Fibroblast of villous mesenchyme (primary cell): Measurements from ENCODE around the gene DNAI2. TPM values are rescaled to one million over a fixed set of nuclear protein-coding genes. Genes with fewer than 3 reads are reported as not detected.

ENCODE experiments used
- DNase-seq: peaks from one replicate; pipeline ENCODE4 v3.0.0-alpha.2; 2010; ENCODE audit warnings: low read depth
- H3K4me3 ChIP-seq: 2 replicates; pipeline ENCODE4 v1.5.1; 2011; ENCODE audit warnings: low read depth, mild to moderate bottlenecking, low read length
- total RNA-seq: library from RNA; depleted of rRNA; stranded (reverse); fragments of >200 nt; gene quantifications from 2 replicates; pipeline ENCODE4 v1.2.3, GENCODE V29; 2012
- TF ChIP-seq, protein P1 (sequence below): IDR thresholded peaks from 2 replicates; pipeline ENCODE4 v1.5.1; 2012; ENCODE audit warnings: low read depth, mild to moderate bottlenecking, low read length; ENCODE audit not compliant: insufficient read depth

DNAI2 gene
- total RNA-seq, 1 donor: not detected

- H3K4me3 ChIP-seq: no peak overlapping the region
- no peak for DNase-seq
- TF ChIP-seq, protein P1, sequence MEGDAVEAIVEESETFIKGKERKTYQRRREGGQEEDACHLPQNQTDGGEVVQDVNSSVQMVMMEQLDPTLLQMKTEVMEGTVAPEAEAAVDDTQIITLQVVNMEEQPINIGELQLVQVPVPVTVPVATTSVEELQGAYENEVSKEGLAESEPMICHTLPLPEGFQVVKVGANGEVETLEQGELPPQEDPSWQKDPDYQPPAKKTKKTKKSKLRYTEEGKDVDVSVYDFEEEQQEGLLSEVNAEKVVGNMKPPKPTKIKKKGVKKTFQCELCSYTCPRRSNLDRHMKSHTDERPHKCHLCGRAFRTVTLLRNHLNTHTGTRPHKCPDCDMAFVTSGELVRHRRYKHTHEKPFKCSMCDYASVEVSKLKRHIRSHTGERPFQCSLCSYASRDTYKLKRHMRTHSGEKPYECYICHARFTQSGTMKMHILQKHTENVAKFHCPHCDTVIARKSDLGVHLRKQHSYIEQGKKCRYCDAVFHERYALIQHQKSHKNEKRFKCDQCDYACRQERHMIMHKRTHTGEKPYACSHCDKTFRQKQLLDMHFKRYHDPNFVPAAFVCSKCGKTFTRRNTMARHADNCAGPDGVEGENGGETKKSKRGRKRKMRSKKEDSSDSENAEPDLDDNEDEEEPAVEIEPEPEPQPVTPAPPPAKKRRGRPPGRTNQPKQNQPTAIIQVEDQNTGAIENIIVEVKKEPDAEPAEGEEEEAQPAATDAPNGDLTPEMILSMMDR: no peak
These were observed 54.5 kb downstream of the DNAI2 start for GRCh38 chr17:74328487-74328886.

DNA sequence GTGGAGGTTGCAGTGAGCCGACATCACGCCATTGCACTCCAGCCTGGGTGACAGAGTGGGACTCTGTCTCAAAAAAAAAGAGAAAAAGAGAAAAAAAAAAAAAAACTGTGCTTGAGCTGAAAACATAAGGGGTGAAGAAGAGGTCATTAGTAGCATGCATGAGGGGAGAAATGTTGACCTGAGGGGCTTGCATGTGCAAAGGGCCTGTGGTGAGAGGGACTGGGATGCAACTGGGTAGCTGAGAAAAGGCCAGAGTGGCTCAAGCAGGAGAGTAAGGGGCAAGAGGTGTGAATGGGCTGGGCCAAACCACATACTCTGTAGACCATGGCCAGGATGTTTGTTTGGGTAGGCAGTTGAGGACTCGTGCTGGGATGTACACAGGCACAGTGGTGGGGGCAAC, 55.3 kb downstream of the DNAI2 start:
- no peak for DNase-seq
- TF ChIP-seq, protein P1: no peak
- H3K4me3 ChIP-seq: no peak overlapping the region

GRCh38 chr17:74330446-74330845, 56.4 kb downstream of the DNAI2 start:
- TF ChIP-seq, protein P1: no peak
- no peak overlapping the region for H3K4me3 ChIP-seq
- DNase-seq: no peak

DNA sequence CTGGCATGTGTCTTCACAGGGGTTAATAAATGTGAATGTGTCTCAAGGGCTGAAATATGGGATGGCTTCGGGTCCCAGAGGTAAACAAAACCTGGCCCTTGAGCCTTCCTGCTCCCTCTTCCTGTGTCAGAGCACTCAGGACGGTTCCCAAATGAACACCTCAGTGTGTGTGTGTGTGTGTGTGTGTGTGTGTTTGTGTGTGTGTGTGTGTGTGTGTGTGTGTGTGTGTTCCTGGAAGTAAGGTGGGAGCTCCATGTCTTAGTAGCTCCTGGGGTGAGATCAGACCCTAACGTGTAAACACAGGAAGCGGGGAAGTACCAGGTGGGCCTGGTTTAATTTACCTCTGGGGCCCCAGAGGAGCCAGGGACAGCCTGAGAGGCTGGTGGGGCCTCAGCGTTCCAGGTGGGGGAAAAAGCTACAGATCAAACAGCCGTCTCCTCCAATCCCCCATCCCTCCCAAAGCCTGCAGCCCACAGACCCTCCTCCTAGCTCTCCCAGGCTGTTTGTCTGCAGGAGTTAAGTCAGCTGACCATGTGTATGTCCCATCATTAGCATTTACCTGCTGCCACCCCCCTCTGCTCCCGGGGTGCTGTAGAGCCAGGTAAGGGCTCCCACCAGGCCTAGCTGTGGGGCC, 58.1 kb downstream of the DNAI2 start:
- no peak for DNase-seq
- H3K4me3 ChIP-seq: no peak overlapping the region
- TF ChIP-seq, protein P1: no peak

DNA sequence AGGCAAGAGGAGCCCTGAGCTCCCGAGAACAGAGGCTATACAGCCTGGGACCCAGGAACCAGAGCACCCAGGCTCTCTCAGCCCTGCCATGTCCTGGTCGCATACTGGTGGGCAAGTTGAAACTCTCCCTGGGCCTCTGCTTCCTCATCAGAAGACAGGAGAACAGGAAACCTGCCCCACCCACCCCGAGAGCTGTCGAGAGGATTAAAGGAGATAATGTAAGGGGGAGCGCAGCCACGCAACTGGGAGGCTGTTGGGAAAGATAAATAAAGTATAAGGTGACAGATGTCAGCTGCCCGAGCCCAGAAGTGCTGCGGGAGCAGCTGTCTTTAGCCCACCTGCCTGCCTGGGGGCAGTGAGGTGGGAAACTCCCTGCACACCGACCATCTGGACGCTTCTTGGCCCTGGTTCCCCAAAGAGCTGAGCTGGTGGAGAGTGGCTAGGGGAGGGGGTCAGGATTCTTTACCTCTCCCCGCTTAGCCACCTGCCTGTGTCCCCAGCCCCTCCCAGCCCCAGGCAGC, 58.8 kb downstream of the DNAI2 start:
- TF ChIP-seq, protein P1: no peak
- no peak overlapping the region for H3K4me3 ChIP-seq
- no peak for DNase-seq

DNA sequence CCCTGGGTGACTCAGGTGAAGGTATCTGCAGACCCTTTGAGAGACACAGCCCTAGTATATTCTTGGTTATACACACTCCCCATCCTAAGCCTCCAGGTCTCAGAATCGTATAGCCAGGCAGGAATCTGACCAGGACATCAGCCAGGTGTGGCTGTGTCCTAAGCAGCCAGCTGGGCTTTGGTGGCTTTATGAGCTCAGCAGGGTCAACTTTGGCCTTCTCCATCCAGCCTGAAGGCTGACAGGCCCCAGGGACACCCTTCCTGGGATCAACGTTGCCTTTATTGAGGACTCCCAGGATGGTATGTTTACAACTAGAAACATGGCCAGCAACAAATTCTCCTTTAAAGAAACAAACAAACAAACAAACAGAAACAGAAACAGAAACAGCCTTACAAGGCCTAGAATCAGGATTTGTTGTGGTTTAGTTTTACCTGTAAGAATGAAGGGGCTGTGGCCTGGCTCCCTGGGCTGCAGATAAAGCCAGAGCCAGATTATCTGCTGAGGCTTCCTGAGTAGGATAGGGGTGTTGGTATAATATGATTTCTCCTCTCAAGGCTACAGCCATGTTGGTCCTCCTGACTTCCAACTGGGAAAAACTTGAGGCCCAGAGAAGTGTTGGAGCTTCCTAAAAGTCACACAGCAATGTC, 60.5 kb downstream of the DNAI2 start:
- H3K4me3 ChIP-seq: no peak overlapping the region
- TF ChIP-seq, protein P1: no peak
- DNase-seq: no peak

GRCh38 chr17:74335529-74336062, 61.6 kb downstream of the DNAI2 start:
- TF ChIP-seq, protein P1: no peak
- no peak for DNase-seq
- no peak overlapping the region for H3K4me3 ChIP-seq
